Measurements from ENCODE around the gene FAM161B.
"Not testable (repeated sequence)": the region's sequence is repeated elsewhere in the genome, so short reads cannot be mapped to it uniquely, and the experiment has no call there.

The FAM161B gene

DNA sequence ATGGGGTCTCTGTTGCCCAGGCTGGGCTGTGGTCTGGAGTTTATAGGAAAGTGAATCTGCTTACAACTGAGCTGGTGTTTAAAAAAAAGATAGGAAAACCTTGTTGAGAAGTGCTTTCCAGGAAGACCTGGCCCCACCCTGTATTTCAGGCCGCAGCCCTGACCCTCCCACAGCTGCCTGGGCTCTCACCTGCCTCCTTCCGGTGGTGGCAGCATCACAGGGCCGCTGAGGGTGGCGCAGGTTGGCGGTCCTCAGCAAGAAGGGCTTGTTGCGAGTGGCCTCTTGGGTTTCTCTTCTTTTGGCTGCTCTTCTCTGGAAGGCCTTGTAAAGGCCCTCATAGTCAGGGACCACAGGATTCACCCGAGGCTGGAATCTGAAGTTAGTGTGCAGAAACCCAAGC is 7.7 kb downstream of the FAM161B start:
- DNase-seq, result no peak

GRCh38 chr14:73937012-73937411 is 12.9 kb downstream of the FAM161B start:
- DNase-seq, result no peak

- DNase-seq, result no peak
These were observed 13.3 kb downstream of the FAM161B start for GRCh38 chr14:73936548-73936947.

GRCh38 chr14:73935666-73936065 is 14.2 kb downstream of the FAM161B start:
- DNase-seq, result peak; percentile 10

GRCh38 chr14:73924337-73924736 is 25.6 kb downstream of the FAM161B start:
- DNase-seq, result no peak

DNA sequence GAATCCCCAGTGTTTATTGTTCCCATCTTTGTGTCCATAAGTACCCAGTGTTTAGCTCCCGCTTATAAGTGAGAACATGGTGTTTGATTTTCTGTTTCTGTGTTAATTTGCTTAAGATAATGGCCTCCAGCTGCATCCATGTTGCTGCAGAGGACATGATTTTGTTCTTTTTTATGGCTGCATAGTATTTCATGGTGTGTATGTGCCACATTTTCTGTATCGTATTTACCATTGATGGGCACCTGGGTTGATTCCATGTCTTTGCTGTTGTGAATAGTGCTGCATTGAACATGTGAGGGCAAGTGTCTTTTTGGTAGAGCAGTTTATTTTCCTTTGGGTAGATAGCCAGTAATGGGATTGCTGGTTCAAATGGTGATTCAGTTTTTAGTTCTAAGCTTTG is 30.4 kb downstream of the FAM161B start:
- not testable (repeated sequence) for DNase-seq

- DNase-seq, result no peak
These were observed 33.6 kb downstream of the FAM161B start for GRCh38 chr14:73916324-73916723.

DNA sequence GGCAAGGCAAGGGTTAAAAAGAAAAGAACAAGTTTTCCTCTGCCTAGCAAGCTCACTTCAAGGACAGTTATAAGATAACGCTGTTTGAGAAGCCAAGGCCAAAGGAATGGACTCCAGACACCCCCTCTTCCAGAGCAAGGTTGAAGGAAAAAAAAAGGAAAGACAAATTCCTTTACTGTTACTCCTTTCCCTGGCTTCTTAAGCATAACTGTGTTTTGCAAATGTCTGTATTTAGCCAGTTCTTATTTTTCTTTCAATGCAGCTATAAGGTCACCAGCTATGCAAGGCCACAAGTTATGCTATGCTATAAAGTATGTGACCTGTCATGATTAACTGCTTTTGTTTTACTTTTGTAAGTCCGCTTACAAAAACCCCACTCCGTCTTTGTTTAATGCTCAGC is 36.6 kb downstream of the FAM161B start:
- no peak for DNase-seq

DNA sequence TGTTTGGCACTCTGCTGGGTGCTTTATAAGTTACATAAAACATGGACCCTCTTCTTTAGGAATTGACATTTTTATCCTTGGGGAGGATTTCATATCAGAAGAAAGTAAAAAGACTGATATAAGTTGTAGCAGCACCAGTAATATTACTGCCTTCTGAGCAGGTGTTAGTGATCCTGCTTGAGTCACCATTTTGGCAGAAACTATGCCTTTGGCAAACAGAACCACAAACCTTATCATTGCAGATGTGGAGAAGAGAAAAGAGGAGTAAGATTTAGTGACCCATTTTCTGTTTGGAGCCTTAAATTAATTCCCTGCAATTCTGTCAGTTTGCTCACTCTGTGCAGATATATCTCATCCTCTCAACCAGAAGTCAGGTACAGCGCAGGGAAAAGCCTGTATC is 40.2 kb downstream of the FAM161B start:
- no peak for DNase-seq

DNA sequence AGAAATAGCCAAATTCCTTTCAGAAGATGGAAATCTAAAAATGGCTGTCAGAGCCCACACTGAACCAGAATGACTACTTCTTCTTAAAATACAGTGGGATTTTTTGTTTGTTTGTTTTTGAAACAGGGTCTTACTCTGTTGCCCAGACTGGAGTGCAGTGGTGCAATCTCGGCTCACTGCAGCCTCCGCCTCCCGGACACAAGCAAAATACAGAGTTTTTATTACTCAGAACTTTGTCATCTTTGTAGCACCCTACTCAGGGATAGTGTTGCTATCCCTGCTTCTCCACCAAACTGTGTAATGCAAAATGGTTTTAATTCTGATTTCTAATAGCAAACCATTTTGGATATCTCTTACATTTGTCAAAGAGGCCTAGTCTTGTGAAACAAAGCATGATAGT is 46.9 kb downstream of the FAM161B start:
- DNase-seq, result no peak

DNA sequence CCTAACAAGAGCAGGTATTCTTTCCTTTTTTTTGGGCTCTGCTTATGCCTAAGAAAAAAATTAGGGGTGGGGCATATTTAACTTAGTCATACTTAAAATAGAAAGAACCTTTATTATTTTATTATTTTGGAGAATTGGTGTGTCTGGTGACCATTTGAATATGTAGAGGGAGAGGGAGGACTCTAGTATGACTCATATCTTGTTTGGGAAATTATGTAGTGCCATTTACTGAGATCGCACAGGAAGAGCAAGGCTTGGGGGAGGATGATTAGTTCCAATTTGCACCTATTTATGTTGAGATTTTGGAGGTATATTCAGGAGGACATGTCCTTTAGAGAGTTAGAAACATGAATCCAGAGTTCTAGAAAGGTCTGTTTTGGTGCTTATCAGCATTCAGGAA is 53.4 kb downstream of the FAM161B start:
- no peak for DNase-seq

GRCh38 chr14:73895939-73896338 is 54.0 kb downstream of the FAM161B start:
- no peak for DNase-seq

DNA sequence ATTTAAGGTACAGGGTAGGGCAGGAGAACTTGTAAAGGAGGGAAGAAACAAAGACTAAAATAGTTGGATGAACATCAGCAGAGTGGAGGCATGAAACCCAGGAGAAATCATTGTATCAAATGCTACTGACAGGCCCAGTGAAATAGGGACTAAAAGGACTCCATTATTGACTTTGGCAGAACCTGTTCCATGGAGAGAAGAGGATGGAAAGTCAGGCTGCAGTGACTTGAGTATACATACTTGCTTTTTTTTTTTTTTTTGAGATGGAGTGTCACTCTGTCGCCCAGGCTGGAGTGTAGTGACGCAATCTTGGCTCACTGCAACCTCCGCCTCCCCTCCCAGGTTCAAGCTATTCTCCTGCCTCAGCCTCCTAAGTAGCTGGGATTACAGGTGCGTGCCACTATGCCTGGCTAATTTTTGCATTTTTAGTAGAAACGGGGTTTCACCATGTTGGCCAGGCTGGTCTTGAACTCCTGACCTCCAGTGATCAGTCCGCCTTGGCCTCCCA is 55.7 kb downstream of the FAM161B start:
- not testable (repeated sequence) for DNase-seq

DNA sequence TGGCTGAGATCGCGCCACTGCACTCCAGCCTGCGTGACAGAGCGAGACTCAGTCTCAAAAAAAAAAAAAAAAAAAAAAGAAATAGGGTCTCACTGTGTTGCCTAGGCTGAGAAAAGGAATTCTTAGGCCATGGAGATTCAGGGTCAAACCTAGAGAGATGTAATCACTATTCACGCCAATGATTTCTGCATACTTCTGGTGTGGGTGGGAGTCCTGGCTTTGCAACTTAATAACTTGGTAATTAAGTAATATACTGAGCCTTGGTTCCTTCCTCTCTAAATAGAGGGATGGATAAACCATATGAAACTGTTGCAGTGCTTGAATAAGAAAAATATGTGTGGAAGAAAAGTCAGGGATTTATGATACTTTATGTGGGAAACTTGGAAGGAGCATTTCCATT is 60.5 kb downstream of the FAM161B start:
- no peak for DNase-seq

DNA sequence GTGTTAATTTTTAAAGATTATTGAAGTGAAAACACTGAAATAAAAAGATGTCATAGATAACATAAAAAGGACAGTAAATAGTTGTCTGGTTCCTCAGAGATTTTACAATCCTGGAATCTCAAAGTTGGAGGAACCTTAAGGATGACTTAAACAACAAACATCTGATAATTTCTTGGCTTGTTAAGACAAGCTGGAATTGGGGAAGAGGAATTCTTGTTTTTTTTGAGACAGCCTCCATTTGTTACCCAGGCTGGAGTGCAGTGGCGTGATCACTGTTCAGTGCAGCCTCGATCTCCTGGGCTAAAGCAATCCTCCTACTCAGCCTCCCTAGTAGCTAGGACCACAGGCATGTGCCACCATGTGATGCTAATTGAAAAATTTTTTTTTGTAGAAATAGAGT is 60.9 kb downstream of the FAM161B start:
- DNase-seq, result no peak

GRCh38 chr14:73888460-73888725 is 61.5 kb downstream of the FAM161B start:
- DNase-seq, result peak; percentile 53

- DNase-seq, result peak; percentile 40
These were observed 62.0 kb downstream of the FAM161B start for GRCh38 chr14:73887694-73888459.

DNA sequence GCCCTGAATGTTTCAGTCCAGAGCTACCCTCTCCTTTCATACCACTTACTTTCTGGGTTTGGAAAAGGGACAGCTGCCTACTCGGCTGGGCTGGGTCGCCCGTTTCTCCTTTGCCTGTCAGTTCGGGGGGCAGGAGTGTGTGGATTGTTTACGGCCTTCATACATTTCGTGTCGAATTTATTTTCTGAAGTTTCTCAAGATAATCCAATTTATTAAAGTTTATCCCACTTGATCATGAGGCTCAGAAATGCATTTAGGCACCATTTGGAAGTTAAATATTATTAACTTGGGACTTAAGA is 62.6 kb downstream of the FAM161B start:
- no peak for DNase-seq

DNA sequence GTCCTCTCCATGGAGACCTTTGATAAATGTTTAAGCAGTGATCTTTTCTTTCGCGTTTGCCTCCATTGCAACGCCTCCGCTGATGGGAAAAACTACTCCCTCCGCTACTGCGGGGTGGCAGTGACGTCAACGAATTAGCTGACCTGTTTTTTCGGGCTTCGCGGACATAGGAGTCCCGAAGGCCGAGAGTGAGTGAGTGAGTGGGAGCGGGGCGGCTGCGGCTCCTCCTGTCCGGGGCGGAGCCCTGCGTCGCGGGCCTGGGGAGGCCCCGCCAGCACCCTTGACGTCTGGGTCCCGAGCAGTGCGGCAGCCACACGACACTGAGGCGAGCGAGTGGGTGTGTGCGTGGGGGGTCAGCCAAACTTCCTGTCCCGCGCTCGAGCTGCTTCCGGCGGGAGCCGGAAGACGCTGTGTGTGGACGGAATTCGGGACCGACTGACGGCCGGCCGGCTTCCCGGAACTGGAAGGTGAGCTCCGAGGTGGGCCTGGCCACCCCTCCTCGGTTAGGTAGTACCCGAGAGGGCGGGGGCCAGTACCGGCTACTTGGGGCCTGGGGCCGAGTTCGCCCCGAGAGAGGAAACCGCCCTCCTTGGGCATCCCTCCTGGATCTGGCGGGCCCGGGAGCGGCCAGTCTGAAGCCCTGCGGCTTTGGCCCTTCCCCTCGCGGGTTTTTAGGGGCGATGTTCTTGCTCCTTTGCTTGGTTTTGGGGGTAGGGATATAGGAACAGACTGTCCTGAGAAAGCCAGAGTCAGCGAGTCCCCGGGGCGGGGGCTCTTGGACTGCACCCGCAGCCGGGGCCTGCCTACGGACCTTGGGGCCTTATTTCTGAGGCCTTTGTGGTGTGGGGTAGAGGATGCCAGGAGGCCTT is 63.2 kb downstream of the FAM161B start, which contains the start of gene ZNF410:
Gene ZNF410 (plus strand): TSS at position 411 of the 869 bp plus-strand sequence. CDS start 5,317 bp downstream, outside the sequence.
- DNase-seq, result peak; percentile 95

GRCh38 chr14:73884438-73885190 is 65.3 kb downstream of the FAM161B start:
- DNase-seq, result no peak
